Measurements from ENCODE around the gene UPK3B.
"Not testable (repeated sequence)": the region's sequence is repeated elsewhere in the genome, so short reads cannot be mapped to it uniquely, and the experiment has no call there.

DNA sequence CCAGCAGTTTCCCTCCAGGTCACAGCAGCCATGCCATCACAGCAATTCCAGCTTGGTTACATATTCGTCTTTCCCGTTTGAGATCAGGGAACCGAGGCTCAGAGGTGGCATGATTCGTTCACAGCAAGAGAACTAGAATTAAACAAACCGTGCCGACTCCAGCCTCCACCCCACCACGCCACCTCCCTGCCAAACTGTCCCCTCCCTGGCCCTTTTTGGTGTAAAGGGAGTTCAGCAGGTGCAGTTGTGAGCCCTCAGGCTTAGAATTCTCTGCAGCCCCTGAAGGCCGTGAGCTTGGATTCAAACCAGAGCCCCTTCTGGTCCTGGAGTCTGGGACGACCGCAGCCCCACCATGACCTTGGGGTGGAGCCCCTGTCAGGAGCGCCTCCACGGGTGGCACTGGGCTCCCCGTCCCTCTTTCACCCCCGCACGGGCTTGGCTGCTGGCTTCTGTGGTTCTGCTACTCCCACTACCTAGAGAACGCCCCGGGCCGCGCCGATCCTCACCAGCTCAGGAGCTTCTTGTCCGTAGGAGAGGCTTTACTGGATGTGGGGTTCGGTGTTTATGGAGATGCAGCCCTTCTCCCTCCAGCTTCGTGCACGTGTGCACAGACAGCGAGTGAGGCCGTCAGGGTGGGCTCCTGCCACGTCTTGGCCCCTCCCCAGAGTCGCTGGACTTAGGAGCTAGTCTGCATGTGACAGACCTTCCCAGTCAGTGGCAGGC, 11.0 kb upstream of the UPK3B start:
- TF ChIP-seq CTCF (IDR thresholded peaks at IDR 0.05; ENCODE audit: low read depth, low read length, poor library complexity, severe bottlenecking); EZH2phosphoT487 (IDR thresholded peaks at IDR 0.05; ENCODE audit: borderline replicate concordance, low read length): not testable (repeated sequence)

All from DOHH2 (cell line).